Activated T-cell treated with anti-CD3 and anti-CD28 coated beads for 4 hours (primary cell): ENCODE data around the gene ZFHX3.
"Not testable (repeated sequence)": the region's sequence is repeated elsewhere in the genome, so short reads cannot be mapped to it uniquely, and the experiment has no call there.

Experiments
- DNase-seq: peaks from one replicate; pipeline ENCODE4 v3.0.0-alpha.2; 2020

The ZFHX3 gene

GRCh38 chr16:73021866-73022495 lies 25.9 kb downstream of the ZFHX3 start:
- DNase-seq = no peak

GRCh38 chr16:73020409-73020884 lies 27.5 kb downstream of the ZFHX3 start:
- DNase-seq = no peak

- no peak for DNase-seq
Observed at GRCh38 chr16:73019457-73020362, 28.2 kb downstream of the ZFHX3 start.

GRCh38 chr16:73018821-73019456 lies 29.0 kb downstream of the ZFHX3 start:
- DNase-seq = no peak

GRCh38 chr16:73017321-73017720 lies 30.6 kb downstream of the ZFHX3 start:
- no peak for DNase-seq

- no peak for DNase-seq
Observed at GRCh38 chr16:73016488-73016830, 31.5 kb downstream of the ZFHX3 start.

- DNase-seq = no peak
Observed at GRCh38 chr16:73015612-73016487, 32.1 kb downstream of the ZFHX3 start.

GRCh38 chr16:73014768-73015167 lies 33.2 kb downstream of the ZFHX3 start:
- DNase-seq = no peak

GRCh38 chr16:73013974-73014373 lies 34.0 kb downstream of the ZFHX3 start:
- no peak for DNase-seq

- no peak for DNase-seq
Observed at GRCh38 chr16:73012341-73012740, 35.6 kb downstream of the ZFHX3 start.

GRCh38 chr16:73011926-73012325 lies 36.0 kb downstream of the ZFHX3 start:
- no peak for DNase-seq

- DNase-seq = no peak
Observed at GRCh38 chr16:73010150-73010676, 37.7 kb downstream of the ZFHX3 start.

- DNase-seq = not testable (repeated sequence)
Observed at GRCh38 chr16:73009710-73010109, 38.2 kb downstream of the ZFHX3 start.

GRCh38 chr16:73006026-73006425 lies 41.9 kb downstream of the ZFHX3 start:
- DNase-seq = no peak

- no peak for DNase-seq
Observed at GRCh38 chr16:73002866-73003265, 45.1 kb downstream of the ZFHX3 start.

GRCh38 chr16:73000907-73001521 lies 46.9 kb downstream of the ZFHX3 start:
- no peak for DNase-seq

GRCh38 chr16:73000020-73000906 lies 47.7 kb downstream of the ZFHX3 start:
- DNase-seq = no peak

GRCh38 chr16:72999541-73000019 lies 48.3 kb downstream of the ZFHX3 start:
- DNase-seq = no peak

GRCh38 chr16:72997141-72997542 lies 50.8 kb downstream of the ZFHX3 start:
- no peak for DNase-seq

- DNase-seq = no peak
Observed at GRCh38 chr16:72996291-72997062, 51.5 kb downstream of the ZFHX3 start.
